GM10266 (cell line): Measurements from ENCODE around the gene OR52E2.
"Not testable (repeated sequence)": the region's sequence is repeated elsewhere in the genome, so short reads cannot be mapped to it uniquely, and the experiment has no call there.

Experiments
- DNase-seq: peaks from one replicate; pipeline ENCODE4 v3.0.0; 2012; ENCODE audit errors: extremely low spot score
- CTCF ChIP-seq: IDR thresholded peaks from 2 replicates; pipeline ENCODE4 v1.5.1; 2012; ENCODE audit warnings: mild to moderate bottlenecking, low read depth; ENCODE audit not compliant: control insufficient read depth, insufficient read depth; ENCODE audit errors: missing control alignments

OR52E2 gene

GRCh38 chr11:5088556-5088955 lies 29.1 kb upstream of the OR52E2 start:
- TF ChIP-seq CTCF = no peak
- DNase-seq = no peak

GRCh38 chr11:5083602-5084001 lies 24.2 kb upstream of the OR52E2 start:
- no peak for TF ChIP-seq CTCF

GRCh38 chr11:5081405-5081804 lies 22.0 kb upstream of the OR52E2 start:
- TF ChIP-seq CTCF = no peak
- DNase-seq = no peak

More at GRCh38 chr11:5083602-5084001, 24.2 kb upstream of the OR52E2 start:
- no peak for DNase-seq

GRCh38 chr11:5071799-5072198 lies 12.4 kb upstream of the OR52E2 start:
- TF ChIP-seq CTCF = no peak
- DNase-seq = no peak

GRCh38 chr11:5069272-5069671 lies 9.8 kb upstream of the OR52E2 start, which contains the start of gene OR52E1:
Gene OR52E1 (plus strand): TSS chr11:5069572.
- no peak for DNase-seq
- no peak for TF ChIP-seq CTCF

GRCh38 chr11:5065027-5065426 lies 5.6 kb upstream of the OR52E2 start:
- no peak for TF ChIP-seq CTCF
- no peak for DNase-seq

- DNase-seq = not testable (repeated sequence)
Measured at GRCh38 chr11:5058679-5059078, 748 bp downstream of the OR52E2 start.

- no peak for TF ChIP-seq CTCF
- no peak for DNase-seq
Measured at GRCh38 chr11:5046754-5047330, 12.6 kb downstream of the OR52E2 start.
